OCI-LY3 (cell line): Measurements from ENCODE around the gene AASDH.

Source experiments
- H2AFZ ChIP-seq: fragments of 200-600, 300-600 bp; shearing (Covaris generic); 2 replicates; pipeline ENCODE4 v1.6.0; 2014; ENCODE audit warnings: antibody characterized with exemption, low read depth, low read length
- H3K27ac ChIP-seq: fragments of 200-600, 300-600 bp; sonication (generic); 2 replicates; pipeline ENCODE4 v1.5.1; 2014; ENCODE audit warnings: mild to moderate bottlenecking, low read length, moderate library complexity, mixed read lengths
- H3K27me3 ChIP-seq: fragments of 200-600, 300-600 bp; sonication (generic); 2 replicates; pipeline ENCODE4 v1.6.1; 2014; ENCODE audit warnings: low read depth, low read length, mixed read lengths
- H3K36me3 ChIP-seq: fragments of 200-600, 300-600 bp; sonication (generic); replicated peaks from 2 replicates; pipeline ENCODE3; 2014; ENCODE audit warnings: low read depth, low read length, mixed read lengths
- H3K4me1 ChIP-seq: fragments of 300-600, 200-600 bp; sonication (generic); 2 replicates; pipeline ENCODE4 v1.6.1; 2014; ENCODE audit warnings: low read length, mixed read lengths
- H3K4me2 ChIP-seq: fragments of 200-600, 300-600 bp; sonication (generic); 2 replicates; pipeline ENCODE4 v1.6.1; 2014; ENCODE audit warnings: low read length, mixed read lengths
- H3K4me3 ChIP-seq: fragments of 300-600, 200-600 bp; sonication (generic); 2 replicates; pipeline ENCODE4 v1.5.1; 2014; ENCODE audit warnings: antibody characterized with exemption, mild to moderate bottlenecking, low read length, moderate library complexity
- H3K79me2 ChIP-seq: fragments of 300-600, 200-600 bp; shearing (Covaris generic); 2 replicates; pipeline ENCODE4 v1.6.1; 2014; ENCODE audit warnings: mild to moderate bottlenecking, low read length, mixed read lengths
- H3K9ac ChIP-seq: fragments of 300-600, 200-600 bp; shearing (Covaris generic); 2 replicates; pipeline ENCODE4 v1.6.0; 2014; ENCODE audit warnings: mild to moderate bottlenecking, low read length, moderate library complexity
- H3K9me3 ChIP-seq: fragments of 200-600, 300-600 bp; shearing (Covaris generic); 2 replicates; pipeline ENCODE4 v1.6.1; 2014; ENCODE audit warnings: low read length, mixed read lengths; ENCODE audit not compliant: insufficient read depth
- H4K20me1 ChIP-seq: fragments of 200-600, 300-600 bp; sonication (generic); 2 replicates; pipeline ENCODE4 v1.6.1; 2016; ENCODE audit warnings: low read length, mixed read lengths; ENCODE audit not compliant: insufficient read depth
- CTCF ChIP-seq: fragments of 200-600, 300-600 bp; sonication (generic); IDR thresholded peaks from 2 replicates; pipeline ENCODE4 v1.5.1; 2014; ENCODE audit warnings: antibody characterized with exemption, low read length, low read depth
- EZH2phosphoT487 ChIP-seq: fragments of 200-600 bp; shearing (Covaris generic); IDR thresholded peaks from 2 replicates; pipeline ENCODE4 v1.6.1; 2018; ENCODE audit warnings: antibody characterized with exemption, mixed run types, low read depth

Gene AASDH

GRCh38 chr4:56360071-56360470 lies 27.2 kb downstream of the AASDH start:
- H3K4me2 ChIP-seq, result no peak overlapping the region
- H3K27ac ChIP-seq, result no peak overlapping the region
- no peak for TF ChIP-seq CTCF
- TF ChIP-seq EZH2phosphoT487, result no peak
- H3K79me2 ChIP-seq, result no peaks in the 10 kb centered on the region
- peaks cover 8% of the 10 kb centered on the region for H3K36me3 ChIP-seq
- H4K20me1 ChIP-seq, result no peaks in the 10 kb centered on the region
- no peak overlapping the region for H3K9ac ChIP-seq
- no peaks in the 10 kb centered on the region for H3K4me1 ChIP-seq
- H3K4me3 ChIP-seq, result no peak overlapping the region
- no peaks in the 10 kb centered on the region for H3K27me3 ChIP-seq
- H2AFZ ChIP-seq, result no peak overlapping the region
- no peaks in the 10 kb centered on the region for H3K9me3 ChIP-seq

- H3K4me2 ChIP-seq, result no peak overlapping the region
- no peaks in the 10 kb centered on the region for H3K9me3 ChIP-seq
- H4K20me1 ChIP-seq, result no peaks in the 10 kb centered on the region
- no peaks in the 10 kb centered on the region for H3K79me2 ChIP-seq
- H3K27me3 ChIP-seq, result no peaks in the 10 kb centered on the region
- peaks cover 6% of the 10 kb centered on the region for H3K36me3 ChIP-seq
- no peak for TF ChIP-seq CTCF
- TF ChIP-seq EZH2phosphoT487, result no peak
- H3K4me3 ChIP-seq, result no peak overlapping the region
- H3K9ac ChIP-seq, result no peak overlapping the region
- H3K27ac ChIP-seq, result no peak overlapping the region
- no peaks in the 10 kb centered on the region for H3K4me1 ChIP-seq
- no peak overlapping the region for H2AFZ ChIP-seq
Measured at GRCh38 chr4:56356650-56357049, 30.6 kb downstream of the AASDH start.

GRCh38 chr4:56348576-56348975 lies 38.7 kb downstream of the AASDH start:
- no peak overlapping the region for H3K4me3 ChIP-seq
- H3K27me3 ChIP-seq, result no peaks in the 10 kb centered on the region
- no peak for TF ChIP-seq CTCF
- TF ChIP-seq EZH2phosphoT487, result no peak
- no peaks in the 10 kb centered on the region for H3K79me2 ChIP-seq
- H2AFZ ChIP-seq, result no peak overlapping the region
- no peaks in the 10 kb centered on the region for H4K20me1 ChIP-seq
- no peak overlapping the region for H3K27ac ChIP-seq
- H3K9ac ChIP-seq, result no peak overlapping the region
- H3K36me3 ChIP-seq, result peaks cover 12% of the 10 kb centered on the region
- no peaks in the 10 kb centered on the region for H3K4me1 ChIP-seq
- H3K9me3 ChIP-seq, result no peaks in the 10 kb centered on the region
- no peak overlapping the region for H3K4me2 ChIP-seq

- H3K27ac ChIP-seq, result no peak overlapping the region
- no peaks in the 10 kb centered on the region for H3K79me2 ChIP-seq
- TF ChIP-seq EZH2phosphoT487 (no peak), CTCF (no peak)
- H4K20me1 ChIP-seq, result no peaks in the 10 kb centered on the region
- H3K9ac ChIP-seq, result no peak overlapping the region
- no peak overlapping the region for H3K4me2 ChIP-seq
- H3K27me3 ChIP-seq, result no peaks in the 10 kb centered on the region
- no peaks in the 10 kb centered on the region for H3K4me1 ChIP-seq
- H2AFZ ChIP-seq, result no peak overlapping the region
- H3K9me3 ChIP-seq, result no peaks in the 10 kb centered on the region
- H3K4me3 ChIP-seq, result no peak overlapping the region
- peaks cover 12% of the 10 kb centered on the region for H3K36me3 ChIP-seq
Measured at GRCh38 chr4:56345458-56345857, 41.8 kb downstream of the AASDH start.
